ENCODE measurements around the gene PRR35. TPM values are rescaled to one million over a fixed set of nuclear protein-coding genes. Genes with fewer than 3 reads are reported as not detected.

The PRR35 gene
- polyA plus RNA-seq, 3 donors = not detected

- H3K27me3 Mint-ChIP-seq (ENCODE audit: low read depth in 3 of 3) = peaks cover 2 to 16% (median 12%) of the 10 kb centered on the region in 3 donors
- peak; percentile 46 to 73 (median 66) for DNase-seq
- Histone ChIP-seq H3K9me3 (replicated peaks in 1 of 2; ENCODE audit: control insufficient read depth in 1 of 2, insufficient read depth in 1 of 2, low read length in 2 of 2) (no peaks in the 10 kb centered on the region), H3K27me3 (ENCODE audit: control insufficient read depth in 2 of 2, insufficient read depth in 2 of 2, low read length in 2 of 2) (peaks cover 0 to 7% of the 10 kb centered on the region in 2 donors), H3K4me1 (ENCODE audit: control insufficient read depth in 1 of 2, insufficient read depth in 2 of 2, low read length in 2 of 2) (peaks cover 48 to 52% of the 10 kb centered on the region in 2 donors), H3K9ac (ENCODE audit: insufficient read depth, low read length, poor library complexity, severe bottlenecking) (peak overlapping the region; percentile 89), H3K4me3 (replicated peaks in 1 of 3; ENCODE audit: low read depth in 2 of 3, low read length in 3 of 3) (peak overlapping the region; percentile 70 to 92 (median 86)), H3K79me2 (ENCODE audit: insufficient read depth, low read length) (peaks cover 48% of the 10 kb centered on the region), H3K36me3 (replicated peaks in 1 of 2; ENCODE audit: control insufficient read depth in 1 of 2, insufficient read depth in 2 of 2, low read length in 2 of 2) (no peaks in the 10 kb centered on the region), H3K4me2 (replicated peaks; ENCODE audit: extremely low read depth, low read length, poor library complexity, severe bottlenecking) (peak overlapping the region; percentile 78), H2AFZ (ENCODE audit: insufficient read depth, low read depth, low read length, poor library complexity, severe bottlenecking) (peak overlapping the region; percentile 86), H4K20me1 (ENCODE audit: insufficient read depth, low read length) (peaks cover 8% of the 10 kb centered on the region), H3K27ac (ENCODE audit: low read depth in 1 of 2, low read length in 2 of 2) (peak overlapping the region; percentile 86 to 91)
- 1% methylated on average over 21 of the region's 21 CpGs for WGBS (ENCODE audit: insufficient coverage)
- peaks cover 0 to 3% (median 0%) of the 10 kb centered on the region in 7 donors for H3K9me3 Mint-ChIP-seq
- TF ChIP-seq, protein P1, sequence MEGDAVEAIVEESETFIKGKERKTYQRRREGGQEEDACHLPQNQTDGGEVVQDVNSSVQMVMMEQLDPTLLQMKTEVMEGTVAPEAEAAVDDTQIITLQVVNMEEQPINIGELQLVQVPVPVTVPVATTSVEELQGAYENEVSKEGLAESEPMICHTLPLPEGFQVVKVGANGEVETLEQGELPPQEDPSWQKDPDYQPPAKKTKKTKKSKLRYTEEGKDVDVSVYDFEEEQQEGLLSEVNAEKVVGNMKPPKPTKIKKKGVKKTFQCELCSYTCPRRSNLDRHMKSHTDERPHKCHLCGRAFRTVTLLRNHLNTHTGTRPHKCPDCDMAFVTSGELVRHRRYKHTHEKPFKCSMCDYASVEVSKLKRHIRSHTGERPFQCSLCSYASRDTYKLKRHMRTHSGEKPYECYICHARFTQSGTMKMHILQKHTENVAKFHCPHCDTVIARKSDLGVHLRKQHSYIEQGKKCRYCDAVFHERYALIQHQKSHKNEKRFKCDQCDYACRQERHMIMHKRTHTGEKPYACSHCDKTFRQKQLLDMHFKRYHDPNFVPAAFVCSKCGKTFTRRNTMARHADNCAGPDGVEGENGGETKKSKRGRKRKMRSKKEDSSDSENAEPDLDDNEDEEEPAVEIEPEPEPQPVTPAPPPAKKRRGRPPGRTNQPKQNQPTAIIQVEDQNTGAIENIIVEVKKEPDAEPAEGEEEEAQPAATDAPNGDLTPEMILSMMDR (IDR thresholded peaks at IDR 0.05) = no peak
- peaks cover 44% of the 10 kb centered on the region for H3K4me1 Mint-ChIP-seq
- peaks cover 0 to under 1% of the 10 kb centered on the region in 2 donors for H3K36me3 Mint-ChIP-seq
- peak overlapping the region; percentile 88 to 93 for H3K4me3 Mint-ChIP-seq
- intact Hi-C loops (cut with micrococcal nuclease) = loop anchor here (2.0 to 5.0 kb wide), 3 partner anchors 48 to 94 kb away; partner anchors contain the start of genes JMJD8 (in 2 of the 2), METTL26 (in 2 of the 2), STUB1 (in 2 of the 2) and CAPN15 (in 1 of the 2)
- H3K27ac Mint-ChIP-seq = peak overlapping the region; percentile 96 to 99 (median 98)
Observed at GRCh38 chr16:588639-588888, 28.4 kb downstream of the PRR35 start.

- H3K4me3 ChIP-seq (replicated peaks in 1 of 3; ENCODE audit: low read depth in 2 of 3, low read length in 3 of 3) = peak overlapping the region; percentile 70 to 92 (median 86)
- H3K9me3 Mint-ChIP-seq = peaks cover 0 to 3% (median 0%) of the 10 kb centered on the region in 7 donors
- intact Hi-C loops (cut with micrococcal nuclease) = loop anchor here (2.0 to 5.0 kb wide), 3 partner anchors 48 to 93 kb away; partner anchors contain the start of genes JMJD8 (in 2 of the 2), METTL26 (in 2 of the 2), STUB1 (in 2 of the 2) and CAPN15 (in 1 of the 2)
- peak overlapping the region; percentile 86 for H2AFZ ChIP-seq (ENCODE audit: insufficient read depth, low read depth, low read length, poor library complexity, severe bottlenecking)
- H3K36me3 ChIP-seq (replicated peaks in 1 of 2; ENCODE audit: control insufficient read depth in 1 of 2, insufficient read depth in 2 of 2, low read length in 2 of 2) = no peaks in the 10 kb centered on the region
- H3K36me3 Mint-ChIP-seq = peaks cover 1 to 2% of the 10 kb centered on the region in 2 donors
- H3K9me3 ChIP-seq (replicated peaks in 1 of 2; ENCODE audit: control insufficient read depth in 1 of 2, insufficient read depth in 1 of 2, low read length in 2 of 2) = no peaks in the 10 kb centered on the region
- peak overlapping the region; percentile 91 to 99 for H3K4me3 Mint-ChIP-seq
- H4K20me1 ChIP-seq (ENCODE audit: insufficient read depth, low read length) = peaks cover 13% of the 10 kb centered on the region
- peak overlapping the region; percentile 98 to 100 (median 99) for H3K27ac Mint-ChIP-seq
- peak overlapping the region; percentile 89 for H3K9ac ChIP-seq (ENCODE audit: insufficient read depth, low read length, poor library complexity, severe bottlenecking)
- H3K27me3 Mint-ChIP-seq (ENCODE audit: low read depth in 3 of 3) = peaks cover 2 to 16% (median 12%) of the 10 kb centered on the region in 3 donors
- peak; percentile 89 to 97 (median 95) for DNase-seq
- peak overlapping the region; percentile 86 to 91 for H3K27ac ChIP-seq (ENCODE audit: low read depth in 1 of 2, low read length in 2 of 2)
- WGBS (ENCODE audit: insufficient coverage) = under 1% methylated on average over 107 of the region's 107 CpGs
- H3K27me3 ChIP-seq (ENCODE audit: control insufficient read depth in 2 of 2, insufficient read depth in 2 of 2, low read length in 2 of 2) = peaks cover 0 to 7% of the 10 kb centered on the region in 2 donors
- H3K4me2 ChIP-seq (replicated peaks; ENCODE audit: extremely low read depth, low read length, poor library complexity, severe bottlenecking) = peak overlapping the region; percentile 78
- H3K79me2 ChIP-seq (ENCODE audit: insufficient read depth, low read length) = peaks cover 53% of the 10 kb centered on the region
- TF ChIP-seq, protein P1 (IDR thresholded peaks at IDR 0.05) = no peak
- peaks cover 53 to 57% of the 10 kb centered on the region in 2 donors for H3K4me1 ChIP-seq (ENCODE audit: control insufficient read depth in 1 of 2, insufficient read depth in 2 of 2, low read length in 2 of 2)
- peaks cover 48% of the 10 kb centered on the region for H3K4me1 Mint-ChIP-seq
Observed at GRCh38 chr16:588889-589657, 28.9 kb downstream of the PRR35 start.
